22Rv1 (cell line): Measurements from ENCODE around the gene ITPK1.

Experiments
- CTCF ChIP-seq: fragments of 450-650 bp; IDR thresholded peaks from 2 replicates; pipeline ENCODE4 v1.5.1; 2017; ENCODE audit warnings: mild to moderate bottlenecking
- ZFX ChIP-seq: fragments of 450-650 bp; IDR thresholded peaks from 2 replicates; pipeline ENCODE4 v1.6.1; 2017; ENCODE audit warnings: antibody characterized with exemption, borderline replicate concordance

- no peak for TF ChIP-seq CTCF
- no peak for TF ChIP-seq ZFX
These were observed 154.8 kb downstream of the ITPK1 start for GRCh38 chr14:92960706-92961566.
